Measurements from ENCODE around the gene NCLN.

DNA sequence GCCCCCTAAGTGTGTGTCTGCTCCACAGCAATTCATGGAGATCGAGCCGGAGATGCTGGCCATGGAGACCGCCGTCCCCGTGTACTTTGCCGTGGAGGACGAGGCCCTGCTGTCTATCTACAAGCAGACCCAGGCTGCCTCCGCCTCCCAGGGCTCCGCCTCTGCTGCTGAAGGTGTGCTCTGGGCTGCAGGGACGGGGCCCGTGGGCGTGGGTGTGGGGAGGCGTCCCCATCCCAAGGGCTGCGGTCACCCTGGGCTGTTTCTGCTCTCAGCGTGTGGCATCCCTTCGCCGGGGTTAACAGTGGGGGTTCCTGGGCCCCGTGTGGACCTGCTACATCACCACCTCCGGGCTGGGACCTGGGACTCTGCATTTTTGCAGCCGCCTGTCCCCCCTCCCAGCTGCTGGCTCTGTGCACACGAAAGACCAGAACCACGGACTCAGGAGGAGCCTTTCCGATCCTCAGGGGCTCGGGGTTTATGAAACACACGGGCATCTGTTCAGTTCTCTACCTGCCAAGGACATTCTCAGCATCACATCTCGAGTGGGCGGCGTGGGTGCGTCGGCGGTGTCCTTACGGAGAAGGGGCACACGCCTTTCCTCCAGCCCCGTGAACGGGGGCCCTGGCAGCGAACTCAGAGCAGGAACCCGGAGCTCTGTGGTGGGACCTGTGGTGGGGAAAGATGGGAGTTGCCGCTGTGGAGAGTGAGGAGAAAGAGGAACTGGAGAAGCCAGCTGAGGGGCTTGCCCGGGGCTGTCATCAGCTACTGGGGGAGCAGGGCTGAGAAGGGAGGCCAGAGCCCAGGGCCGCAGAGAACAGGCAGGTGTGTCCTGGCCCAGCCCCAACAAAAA is 7.8 kb downstream of the NCLN start:
- TF ChIP-seq, protein P1, sequence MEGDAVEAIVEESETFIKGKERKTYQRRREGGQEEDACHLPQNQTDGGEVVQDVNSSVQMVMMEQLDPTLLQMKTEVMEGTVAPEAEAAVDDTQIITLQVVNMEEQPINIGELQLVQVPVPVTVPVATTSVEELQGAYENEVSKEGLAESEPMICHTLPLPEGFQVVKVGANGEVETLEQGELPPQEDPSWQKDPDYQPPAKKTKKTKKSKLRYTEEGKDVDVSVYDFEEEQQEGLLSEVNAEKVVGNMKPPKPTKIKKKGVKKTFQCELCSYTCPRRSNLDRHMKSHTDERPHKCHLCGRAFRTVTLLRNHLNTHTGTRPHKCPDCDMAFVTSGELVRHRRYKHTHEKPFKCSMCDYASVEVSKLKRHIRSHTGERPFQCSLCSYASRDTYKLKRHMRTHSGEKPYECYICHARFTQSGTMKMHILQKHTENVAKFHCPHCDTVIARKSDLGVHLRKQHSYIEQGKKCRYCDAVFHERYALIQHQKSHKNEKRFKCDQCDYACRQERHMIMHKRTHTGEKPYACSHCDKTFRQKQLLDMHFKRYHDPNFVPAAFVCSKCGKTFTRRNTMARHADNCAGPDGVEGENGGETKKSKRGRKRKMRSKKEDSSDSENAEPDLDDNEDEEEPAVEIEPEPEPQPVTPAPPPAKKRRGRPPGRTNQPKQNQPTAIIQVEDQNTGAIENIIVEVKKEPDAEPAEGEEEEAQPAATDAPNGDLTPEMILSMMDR (IDR thresholded peaks at IDR 0.05), result no peak
- TF ChIP-seq POLR2A (IDR thresholded peaks at IDR 0.05), result no peak

All from vagina (tissue), 2 donors.